Measurements from ENCODE around the gene ANKRD34B.

Gene ANKRD34B

GRCh38 chr5:80541392-80541791 is 28.7 kb downstream of the ANKRD34B start:
- TF ChIP-seq, protein P1, sequence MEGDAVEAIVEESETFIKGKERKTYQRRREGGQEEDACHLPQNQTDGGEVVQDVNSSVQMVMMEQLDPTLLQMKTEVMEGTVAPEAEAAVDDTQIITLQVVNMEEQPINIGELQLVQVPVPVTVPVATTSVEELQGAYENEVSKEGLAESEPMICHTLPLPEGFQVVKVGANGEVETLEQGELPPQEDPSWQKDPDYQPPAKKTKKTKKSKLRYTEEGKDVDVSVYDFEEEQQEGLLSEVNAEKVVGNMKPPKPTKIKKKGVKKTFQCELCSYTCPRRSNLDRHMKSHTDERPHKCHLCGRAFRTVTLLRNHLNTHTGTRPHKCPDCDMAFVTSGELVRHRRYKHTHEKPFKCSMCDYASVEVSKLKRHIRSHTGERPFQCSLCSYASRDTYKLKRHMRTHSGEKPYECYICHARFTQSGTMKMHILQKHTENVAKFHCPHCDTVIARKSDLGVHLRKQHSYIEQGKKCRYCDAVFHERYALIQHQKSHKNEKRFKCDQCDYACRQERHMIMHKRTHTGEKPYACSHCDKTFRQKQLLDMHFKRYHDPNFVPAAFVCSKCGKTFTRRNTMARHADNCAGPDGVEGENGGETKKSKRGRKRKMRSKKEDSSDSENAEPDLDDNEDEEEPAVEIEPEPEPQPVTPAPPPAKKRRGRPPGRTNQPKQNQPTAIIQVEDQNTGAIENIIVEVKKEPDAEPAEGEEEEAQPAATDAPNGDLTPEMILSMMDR (conservative IDR thresholded peaks at IDR 0.05): no peak
- no peak overlapping the region for H3K27ac ChIP-seq

- H3K27ac ChIP-seq: no peak overlapping the region
- TF ChIP-seq, protein P1 (conservative IDR thresholded peaks at IDR 0.05): no peak
Measured at GRCh38 chr5:80540691-80541090, 29.4 kb downstream of the ANKRD34B start.

DNA sequence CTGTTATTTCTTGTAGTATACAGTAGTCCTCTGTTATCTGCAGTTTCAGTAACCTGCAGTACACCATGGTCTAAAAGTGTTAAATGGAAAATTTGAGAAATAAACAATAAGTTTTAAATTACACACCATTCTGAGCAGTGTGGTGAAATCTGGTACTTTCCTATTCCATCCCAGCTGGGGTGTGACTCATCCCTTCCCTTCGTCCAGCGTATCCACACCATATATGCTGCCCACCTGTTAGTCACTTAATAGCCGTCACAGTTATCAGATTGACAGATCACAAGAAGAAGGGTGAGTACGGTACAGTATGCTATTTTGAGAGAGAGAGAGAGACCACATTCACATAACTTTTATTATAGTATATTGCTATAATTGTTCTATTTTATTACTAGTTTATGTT is 53.3 kb downstream of the ANKRD34B start:
- no peak overlapping the region for H3K27ac ChIP-seq
- TF ChIP-seq, protein P1 (conservative IDR thresholded peaks at IDR 0.05): no peak

DNA sequence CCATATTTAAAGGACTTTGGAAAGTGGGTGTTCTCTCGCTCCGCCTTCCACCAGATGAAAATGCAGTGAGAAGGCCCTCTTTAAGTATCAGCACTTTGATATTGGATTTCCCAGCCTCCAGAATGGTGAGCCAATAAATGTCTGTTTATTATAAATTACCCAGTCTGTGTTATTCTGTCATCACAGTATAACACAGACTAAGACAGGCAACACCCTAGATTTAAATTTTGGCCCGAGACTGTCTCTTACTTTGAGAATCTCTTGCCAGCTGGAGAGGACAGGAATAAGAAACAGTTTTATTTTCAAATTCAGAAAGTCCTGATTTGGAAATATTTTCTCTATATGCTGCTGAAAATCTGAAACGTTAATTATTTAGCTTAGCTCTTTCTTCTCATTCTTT is 60.7 kb downstream of the ANKRD34B start:
- TF ChIP-seq, protein P1 (conservative IDR thresholded peaks at IDR 0.05): no peak
- no peak overlapping the region for H3K27ac ChIP-seq

DNA sequence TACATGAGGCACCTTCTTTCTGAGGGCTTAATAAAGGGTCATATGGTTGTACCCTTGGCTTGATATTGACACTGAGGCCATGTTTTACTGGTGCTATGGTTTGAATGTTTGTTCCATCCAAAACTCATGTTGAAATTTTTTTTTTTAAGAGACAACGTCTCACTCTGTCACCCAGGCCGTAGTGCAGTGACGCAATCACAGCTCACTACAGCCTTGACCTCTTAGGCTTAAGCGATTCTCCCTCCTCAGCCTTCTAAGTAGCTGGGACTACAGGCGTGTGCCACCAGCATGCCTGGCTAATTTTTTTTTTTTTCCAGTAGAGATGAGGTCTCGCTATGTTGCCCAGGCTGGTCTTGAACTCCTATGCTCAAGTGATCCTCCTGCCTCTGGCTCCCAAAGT is 61.2 kb downstream of the ANKRD34B start:
- H3K27ac ChIP-seq: no peak overlapping the region
- TF ChIP-seq, protein P1 (conservative IDR thresholded peaks at IDR 0.05): no peak

- TF ChIP-seq, protein P1 (conservative IDR thresholded peaks at IDR 0.05): no peak
- H3K27ac ChIP-seq: no peak overlapping the region
Measured at GRCh38 chr5:80507663-80508062, 62.4 kb downstream of the ANKRD34B start.
